Measurements from ENCODE around the gene LGALS3BP. TPM values are rescaled to one million over a fixed set of nuclear protein-coding genes. Genes with fewer than 3 reads are reported as not detected.

LGALS3BP gene
- total and polyA plus RNA-seq, 2 of the 8 experiments (the other 6 are each of a cell fraction or from before 2014, with no cell fraction given): 56.1 to 61.6 TPM

DNA sequence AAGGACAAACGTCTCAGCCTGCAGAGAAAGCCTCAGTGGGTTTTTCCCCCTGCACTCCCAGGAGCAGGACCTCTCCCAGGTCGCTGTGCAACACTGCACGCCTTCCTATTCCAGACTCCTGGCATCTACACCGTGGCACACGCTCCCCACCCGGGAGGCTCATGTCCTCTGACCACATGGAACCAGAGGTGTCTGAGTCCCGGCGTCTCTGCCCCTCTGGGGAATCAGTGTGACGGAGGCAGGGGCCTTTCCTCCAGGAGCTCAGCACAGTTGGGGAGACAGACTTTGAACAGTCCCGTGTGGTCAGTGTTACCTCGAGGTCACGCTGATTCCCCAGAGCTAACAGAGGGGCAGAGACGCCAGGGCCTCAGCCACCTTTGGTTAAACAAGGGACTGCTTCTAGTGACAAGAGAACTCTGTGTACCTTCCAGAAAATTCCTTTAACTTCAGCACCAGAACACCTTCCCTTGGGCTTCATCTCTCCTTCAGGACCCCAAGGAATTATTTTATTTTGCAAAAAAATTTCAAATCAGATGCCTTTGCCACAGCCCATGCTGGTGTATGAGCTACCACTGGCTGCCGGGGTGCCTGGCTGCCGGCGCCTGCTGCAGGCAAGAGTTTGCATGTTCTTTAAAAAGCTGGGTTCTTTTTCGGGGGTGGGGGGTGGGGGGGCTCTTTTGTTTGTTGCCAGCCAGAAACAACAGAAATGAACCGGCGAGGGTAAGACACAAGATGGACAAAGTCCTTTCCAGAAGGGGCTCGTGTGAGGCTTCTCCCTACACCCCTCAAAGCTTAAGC, 23.3 kb upstream of the LGALS3BP start:
- no peak overlapping the region for H2BK15ac ChIP-seq (ENCODE audit: low read length)
- DNase-seq (ENCODE audit: low read depth in 1 of 2, low spot score in 2 of 2) (no peak), FAIRE-seq (no peak)
- no peak overlapping the region for H3K4me2 ChIP-seq (ENCODE audit: insufficient read depth in 1 of 2, low read depth in 2 of 2, low read length in 2 of 2)
- no peak overlapping the region for H3K18ac ChIP-seq (ENCODE audit: extremely low read depth, low read length)
- peaks cover 0 to 4% (median under 1%) of the 10 kb centered on the region in 4 experiments; a peak in 3 of 7 replicates for H3K4me1 ChIP-seq (replicated peaks in 1 of 4; ENCODE audit: control insufficient read depth in 3 of 4, insufficient read depth in 4 of 4, low read length in 3 of 4)
- ChIA-PET POLR2A (ENCODE audit: partially characterized antibody) (interaction anchor here (1.2 to 1.3 kb wide), 2 partner anchors 23 to 26 kb away, joined by 3 read pairs; partner anchors contain the start of gene LGALS3BP), CTCF (ENCODE audit: partially characterized antibody) (interaction anchor here (0.8 to 2.0 kb wide), 8 partner anchors 10 to 388 kb away, joined by 3 to 7 read pairs (median 3); no protein-coding TSS in a partner anchor)
- peaks cover 54 to 70% of the 10 kb centered on the region in 2 experiments for H4K20me1 ChIP-seq (replicated peaks in 1 of 2; ENCODE audit: control insufficient read depth in 1 of 2, insufficient read depth in 2 of 2, low read length in 2 of 2)
- H3K14ac ChIP-seq (ENCODE audit: insufficient read length): no peak overlapping the region
- no peak overlapping the region for H2BK5ac ChIP-seq (ENCODE audit: low read depth, low read length)
- no peak overlapping the region for H2AFZ ChIP-seq (ENCODE audit: low read length)
- no peak overlapping the region for H2AK5ac ChIP-seq (ENCODE audit: low read depth, low read length)
- H3K27me3 ChIP-seq (replicated peaks in 1 of 4; ENCODE audit: control insufficient read depth in 3 of 4, extremely low read depth in 1 of 4, insufficient read depth in 3 of 4, low read length in 3 of 4): peaks cover 28 to 71% (median 65%) of the 10 kb centered on the region in 4 experiments
- no peaks in the 10 kb centered on the region; the same call in 1 of the 2 replicates for H3K23me2 ChIP-seq (ENCODE audit: low read depth, low read length)
- no peak overlapping the region for H4K8ac ChIP-seq (ENCODE audit: extremely low read depth, insufficient read depth, low read length)
- no peak overlapping the region for H2BK120ac ChIP-seq (replicated peaks; ENCODE audit: low read depth, low read length)
- no peaks in the 10 kb centered on the region for H3K36me3 ChIP-seq (ENCODE audit: control insufficient read depth in 2 of 4, insufficient read depth in 4 of 4, low read length in 3 of 4)
- no peak overlapping the region for H2BK20ac ChIP-seq (ENCODE audit: low read length)
- H3K4me3 ChIP-seq (ENCODE audit: extremely low read depth in 1 of 4, insufficient read depth in 2 of 4, low read depth in 3 of 4, low read length in 4 of 4): no peak overlapping the region
- peaks cover 3 to 4% of the 10 kb centered on the region in 2 experiments; a peak in 1 of 4 replicates for H3K79me2 ChIP-seq (ENCODE audit: control insufficient read depth in 1 of 2, insufficient read depth in 2 of 2, low read length in 2 of 2)
- no peak overlapping the region for H4K5ac ChIP-seq (ENCODE audit: insufficient read length, low read depth, low read length)
- no peak overlapping the region for H3K4ac ChIP-seq (replicated peaks; ENCODE audit: insufficient read length, low read depth, low read length)
- WGBS, 2 experiments (ENCODE audit: extremely low coverage in 1 of 2, insufficient coverage in 1 of 2, insufficient read length in 1 of 2, insufficient replicate concordance in 2 of 2, low coverage in 1 of 2, low lambda C conversion rate in 2 of 2, missing lambda C conversion rate in 1 of 2): 83% methylated on average over 20 of the region's 20 CpGs; no CpG with 5 or more reads in 1 of the 2 experiments
- H3K9ac ChIP-seq (replicated peaks in 1 of 4; ENCODE audit: extremely low read depth in 1 of 4, low read depth in 3 of 4, low read length in 3 of 4): no peak overlapping the region
- H3K9me3 ChIP-seq (ENCODE audit: insufficient read depth in 2 of 2, low read depth in 1 of 2, low read length in 1 of 2): no peaks in the 10 kb centered on the region
- no peak overlapping the region for H3K23ac ChIP-seq (ENCODE audit: insufficient read length)
- H3K79me1 ChIP-seq (ENCODE audit: low read depth, low read length): peaks cover 17% of the 10 kb centered on the region
- H4K91ac ChIP-seq (replicated peaks; ENCODE audit: insufficient read length, low read length): no peak overlapping the region
- no peak overlapping the region for H3K56ac ChIP-seq (replicated peaks; ENCODE audit: insufficient read length, low read depth, low read length)
- no peak overlapping the region for H3K27ac ChIP-seq (ENCODE audit: low read depth, low read length)
- no peak overlapping the region for H2BK12ac ChIP-seq (ENCODE audit: low read depth, low read length)
- TF ChIP-seq PHF8 (conservative IDR thresholded peaks at IDR 0.05; ENCODE audit: low read depth, low read length) (no peak), CTBP2 (IDR thresholded peaks at IDR 0.05; ENCODE audit: borderline replicate concordance, insufficient read depth, insufficient read length, low read length) (no peak), GABPA (IDR thresholded peaks at IDR 0.05; ENCODE audit: borderline replicate concordance, insufficient read depth, low read length) (no peak), CBX5 (IDR thresholded peaks at IDR 0.05; ENCODE audit: low read depth, low read length) (no peak), RAD21 (IDR thresholded peaks at IDR 0.05 in 1 of 2, conservative IDR thresholded peaks at IDR 0.05 in 1 of 2; ENCODE audit: low read depth in 2 of 2, low read length in 2 of 2) (no peak), USF2 (IDR thresholded peaks at IDR 0.05; ENCODE audit: low read length) (no peak), ATF2 (IDR thresholded peaks at IDR 0.05; ENCODE audit: low read length) (no peak), SP1 (IDR thresholded peaks at IDR 0.05; ENCODE audit: low read depth, low read length) (no peak)

Data from H1 (cell line).